Measurements from ENCODE around the gene HLA-F.
A peak's percentile ranks its signal among the peaks of the same experiment; 100 is the strongest.

Gene HLA-F

DNA sequence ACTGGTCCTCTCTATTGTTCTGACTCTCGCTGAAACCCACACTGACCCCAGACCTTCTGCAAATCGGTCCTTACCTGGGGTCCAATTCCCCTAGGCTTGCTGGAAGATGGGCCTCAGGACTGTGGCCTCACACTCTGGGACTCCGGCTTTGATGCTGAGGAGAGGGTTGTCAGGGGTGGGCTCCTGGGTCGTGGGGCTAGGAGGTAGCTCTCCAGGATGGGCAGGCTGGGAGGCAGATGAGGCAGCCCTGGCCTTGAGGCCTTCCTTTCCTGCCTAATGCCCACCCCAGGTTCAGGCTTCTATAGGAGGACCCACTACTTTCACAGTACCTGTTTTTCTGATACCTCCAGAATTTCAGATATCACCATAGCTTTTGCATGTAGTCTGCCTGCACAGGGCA lies 21.4 kb downstream of the HLA-F start:
- no peak for DNase-seq

DNA sequence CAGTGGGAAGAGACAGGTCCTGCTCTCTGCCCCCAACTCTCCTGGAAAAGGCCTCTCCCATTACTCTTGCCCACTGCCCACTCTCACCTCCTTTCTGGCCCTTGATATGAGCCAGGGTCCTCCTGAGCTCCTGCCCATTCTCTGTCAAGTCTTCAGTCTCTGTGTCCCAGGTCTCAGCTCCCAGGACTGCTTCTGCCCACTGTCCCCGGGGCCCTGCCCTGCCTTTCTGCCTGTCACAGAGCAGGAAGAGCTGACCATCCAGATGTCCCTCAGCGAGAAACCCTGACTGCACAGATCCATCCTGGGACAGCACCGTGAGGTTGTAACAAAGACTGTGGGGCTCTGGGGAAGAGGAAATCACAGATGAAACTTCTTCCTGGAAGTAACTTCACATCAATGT lies 22.2 kb downstream of the HLA-F start:
- no peak for DNase-seq

DNA sequence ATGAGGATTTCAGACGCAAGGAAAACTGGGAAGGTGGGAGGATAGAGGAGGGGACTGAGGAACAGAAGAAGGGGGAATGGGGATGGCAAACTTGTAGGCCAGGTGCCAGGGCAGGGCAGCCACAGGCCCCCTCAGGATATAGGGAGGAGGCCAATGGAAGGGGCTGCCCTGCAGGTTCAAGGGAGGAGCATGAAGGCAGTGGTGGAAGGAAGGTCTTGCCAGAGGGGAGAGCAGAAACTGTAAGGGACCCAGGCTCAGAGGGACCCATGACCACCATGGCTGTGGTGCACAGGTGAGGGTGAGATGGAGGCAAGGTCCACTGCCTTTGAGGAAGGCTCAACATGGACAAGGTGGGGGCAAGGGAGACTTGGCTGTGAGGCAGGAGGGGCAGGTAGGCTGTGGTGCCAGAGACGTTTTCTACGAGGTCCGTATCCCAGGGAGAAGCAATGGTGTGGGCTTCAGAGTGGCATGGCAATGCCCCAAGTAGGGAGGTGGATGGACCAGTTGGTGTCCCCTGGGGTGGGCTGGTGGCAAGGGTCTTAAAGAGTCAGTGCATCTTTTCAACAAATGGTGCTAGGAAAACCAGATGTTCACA lies 22.7 kb downstream of the HLA-F start:
- no peak for DNase-seq

DNA sequence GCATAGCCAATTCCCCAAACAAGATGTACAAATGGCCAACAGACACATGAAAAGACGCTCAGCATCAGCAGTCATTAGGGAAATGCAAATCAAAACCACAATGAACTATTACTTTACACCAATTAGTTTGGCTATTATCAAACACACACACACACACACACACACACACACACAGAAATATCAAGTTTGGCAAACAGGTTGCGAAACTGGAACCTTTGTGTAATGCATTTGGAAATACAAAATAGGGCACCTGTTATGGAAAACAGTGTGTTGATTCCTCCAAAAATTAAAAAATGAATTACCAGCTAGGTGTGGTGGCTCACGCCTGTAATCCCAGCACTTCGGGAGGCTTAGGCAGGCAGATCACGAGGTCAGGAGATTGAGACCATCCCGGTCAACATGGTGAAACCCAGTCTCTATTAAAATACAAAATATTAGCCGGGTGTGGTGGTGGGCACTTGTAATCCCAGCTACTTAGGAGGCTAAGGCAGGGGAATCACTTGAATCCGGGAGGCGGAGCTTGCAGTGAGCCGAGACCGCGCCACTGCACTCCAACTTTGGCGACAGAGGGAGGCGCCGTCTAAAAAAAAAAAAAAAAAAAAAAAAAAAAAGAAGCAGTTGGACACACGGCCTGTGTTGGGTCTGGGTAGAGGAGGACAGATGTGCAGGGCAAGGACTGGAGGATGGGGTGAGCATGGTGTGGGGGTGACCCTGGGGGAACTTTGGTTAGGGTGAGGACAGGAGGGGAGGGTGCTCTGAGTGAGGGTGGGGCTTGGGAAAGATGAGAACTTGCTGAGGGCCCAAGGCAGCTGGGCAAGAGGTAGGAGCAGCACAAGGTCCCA lies 23.8 kb downstream of the HLA-F start:
- DNase-seq: no peak

DNA sequence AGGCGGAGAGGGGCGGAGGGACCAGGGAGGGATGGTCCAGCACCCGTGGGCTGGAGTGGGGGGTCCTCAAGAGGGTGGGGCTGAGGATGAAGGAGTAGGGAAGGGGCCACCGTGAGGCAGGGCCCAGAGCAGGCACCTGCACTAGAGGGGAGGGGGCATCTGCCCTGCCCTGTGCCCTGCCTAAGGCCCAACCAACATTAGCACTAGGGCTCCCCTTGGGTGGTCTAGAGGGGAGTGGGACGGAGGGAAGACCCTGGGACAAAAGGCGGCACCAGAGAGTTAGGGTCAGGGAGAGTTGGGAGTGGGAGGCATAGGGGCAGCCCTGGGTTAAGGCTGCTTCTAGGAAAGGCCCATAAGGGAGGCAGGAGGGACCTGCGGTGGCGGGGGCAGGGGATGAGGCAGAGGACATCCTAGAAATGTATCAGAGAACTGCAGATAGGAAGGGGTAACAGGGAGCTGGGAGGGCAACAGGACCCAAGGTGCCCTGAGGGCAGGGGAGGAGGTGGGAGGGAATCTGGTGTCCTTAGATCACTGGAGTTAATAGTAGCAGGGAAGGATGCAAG lies 24.5 kb downstream of the HLA-F start:
- no peak for DNase-seq

DNA sequence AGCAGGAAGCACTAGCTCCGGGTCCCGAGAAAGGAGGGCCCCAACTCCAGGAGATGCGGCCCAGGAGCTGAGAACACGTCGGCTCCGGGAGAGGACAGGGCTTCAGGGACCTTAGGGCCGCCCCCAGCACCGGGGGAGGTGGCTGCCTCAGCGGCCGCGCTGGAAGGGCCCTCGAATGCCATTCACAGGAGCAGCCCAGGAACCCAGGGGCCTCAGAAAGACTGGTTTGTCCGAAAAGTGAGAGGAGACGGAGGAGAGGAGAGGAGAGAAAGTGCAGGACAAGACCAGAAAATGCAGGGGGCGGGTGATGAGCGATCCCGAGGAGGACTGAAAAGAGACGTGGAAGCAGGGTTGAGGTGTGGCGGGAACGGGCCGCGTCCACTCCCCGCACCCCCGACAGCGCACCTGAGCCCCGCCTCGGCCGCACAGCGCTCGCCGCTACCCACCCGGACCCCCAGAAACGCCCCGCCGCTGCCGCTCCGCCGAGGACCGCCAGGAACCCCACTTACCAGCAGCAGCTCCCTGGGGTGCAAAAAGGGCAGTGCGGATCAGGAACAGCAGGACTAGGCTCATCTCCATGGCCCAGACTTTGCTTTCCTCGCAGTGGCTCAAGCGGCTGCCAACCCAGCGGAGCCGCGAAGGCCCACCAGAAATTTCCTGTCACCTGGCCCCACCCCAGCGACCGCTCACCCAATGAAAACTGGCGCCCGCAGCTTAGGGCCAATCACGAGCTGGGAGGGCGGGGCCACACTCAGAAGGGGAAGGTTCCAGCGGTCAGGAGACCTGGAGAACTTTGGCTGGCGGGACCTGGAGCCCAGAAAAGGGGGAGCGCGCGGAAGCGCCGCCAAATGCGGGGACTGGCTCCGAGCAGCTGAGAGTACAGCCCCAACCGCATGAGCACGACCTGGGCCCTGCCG lies 25.4 kb downstream of the HLA-F start:
- DNase-seq: peak; percentile 90

DNA sequence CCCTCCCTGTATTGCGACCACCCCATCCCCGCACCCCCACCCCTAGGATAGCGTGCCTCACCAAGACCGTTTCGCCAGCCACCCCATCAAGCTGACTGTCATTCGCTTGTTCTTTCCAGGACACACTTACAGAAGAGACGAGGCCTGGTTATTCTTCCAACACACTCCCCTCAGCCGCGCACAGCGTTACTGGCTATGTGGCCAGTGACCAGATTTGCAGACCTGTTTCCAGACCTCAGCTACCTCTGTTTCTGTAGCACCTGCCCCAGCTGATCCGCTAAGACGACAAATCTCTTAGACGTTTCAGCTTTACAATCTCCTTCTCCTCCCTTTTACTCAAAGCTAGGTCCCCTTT lies 26.1 kb downstream of the HLA-F start:
- DNase-seq: peak; percentile 45

DNA sequence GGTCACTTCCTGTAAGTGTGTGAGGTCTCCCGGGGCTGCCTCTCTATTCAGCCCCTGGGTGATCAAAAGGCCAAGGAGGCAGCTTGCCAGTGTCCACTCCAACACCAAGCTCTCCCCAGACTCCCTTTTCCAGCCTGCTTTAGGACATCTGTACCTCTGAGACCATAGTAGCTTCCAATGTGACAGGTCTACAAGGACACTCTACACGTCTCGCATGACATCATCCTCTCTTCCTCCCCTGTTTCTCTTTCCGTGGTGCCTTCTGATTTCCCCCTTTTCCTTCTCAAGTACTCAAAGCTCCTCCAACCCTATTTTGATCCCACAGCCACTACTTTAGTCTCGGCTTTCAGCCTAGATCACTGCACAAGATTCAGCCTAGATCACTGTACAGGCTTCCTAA lies 26.4 kb downstream of the HLA-F start:
- DNase-seq: no peak

DNA sequence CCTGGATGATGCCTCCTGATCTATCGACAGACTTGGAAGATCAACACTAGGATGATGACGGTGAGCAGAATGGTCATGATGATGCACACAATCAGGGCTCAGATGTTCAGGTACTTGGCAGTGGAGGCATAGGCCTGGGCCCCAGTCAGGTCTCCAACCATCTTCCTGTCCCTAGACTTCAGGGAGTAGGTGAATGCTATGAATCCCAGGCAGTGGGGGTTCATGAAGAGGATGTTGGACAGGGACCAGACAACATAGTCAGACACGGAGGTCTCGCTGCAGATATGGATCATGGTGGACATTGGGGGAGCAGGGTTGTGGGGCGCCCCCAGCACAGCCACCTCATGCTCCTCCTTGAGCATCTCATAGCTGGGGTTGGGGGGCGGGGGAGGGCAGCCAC lies 27.5 kb downstream of the HLA-F start:
- DNase-seq: no peak

DNA sequence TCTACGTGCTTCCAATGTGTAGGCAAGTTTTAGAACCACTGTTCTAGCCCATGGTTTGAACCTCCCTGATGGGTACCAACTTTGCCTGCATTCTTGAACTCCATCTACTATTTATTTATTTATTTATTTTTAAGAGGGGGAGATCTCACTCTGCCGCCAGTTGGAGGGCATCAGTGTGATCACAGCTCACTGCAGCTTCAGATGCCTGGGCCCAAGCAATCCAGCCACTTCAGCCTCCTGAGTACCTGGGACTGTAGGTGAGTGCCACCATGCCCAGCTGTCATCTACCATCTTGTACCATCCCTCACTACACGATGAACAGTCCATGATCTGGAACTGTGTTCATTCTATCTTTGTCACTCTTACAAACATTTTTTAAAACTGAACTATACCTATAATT lies 28.2 kb downstream of the HLA-F start:
- DNase-seq: no peak

DNA sequence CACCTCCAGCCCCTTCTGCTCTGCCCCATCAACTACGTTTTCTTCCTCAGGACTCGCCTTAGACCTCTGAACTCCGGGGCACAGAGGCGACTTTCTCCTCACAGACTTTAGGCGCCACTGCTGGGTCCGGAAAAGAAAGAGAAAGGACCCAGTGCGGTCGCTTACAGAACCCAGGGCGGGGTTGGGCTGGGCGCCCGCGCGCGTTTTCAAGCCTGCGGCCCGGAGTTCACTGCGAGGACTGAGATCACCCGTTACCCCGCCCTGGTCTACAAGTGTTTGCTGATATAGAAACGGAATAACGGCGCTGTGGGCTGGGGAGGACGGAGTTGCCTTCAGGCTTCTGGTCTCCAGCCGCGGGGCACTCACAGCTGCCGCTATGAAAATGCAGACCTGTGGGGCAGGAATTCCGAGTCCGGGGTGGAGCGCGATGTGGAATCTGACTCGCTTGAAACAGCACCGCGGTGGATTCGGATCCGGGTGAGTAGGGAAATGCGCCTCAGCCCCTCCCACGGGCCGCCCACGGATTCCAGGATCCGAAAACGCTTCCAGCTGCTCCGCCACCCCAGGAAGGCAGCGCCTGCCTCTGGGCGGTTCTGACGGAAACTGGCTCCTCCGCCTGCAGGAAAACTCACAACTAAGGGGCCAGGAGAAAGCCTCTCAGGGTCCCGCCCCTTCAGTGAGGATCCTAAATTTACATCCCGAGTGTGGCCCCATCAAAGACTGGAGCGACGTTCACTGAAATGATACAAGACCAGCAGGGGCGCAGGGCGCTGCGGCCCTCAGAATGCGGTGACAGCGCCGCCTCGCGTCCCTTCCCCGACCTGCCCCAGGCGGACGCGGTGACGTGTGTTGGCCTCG lies 29.4 kb downstream of the HLA-F start:
- DNase-seq: peak; percentile 94

DNA sequence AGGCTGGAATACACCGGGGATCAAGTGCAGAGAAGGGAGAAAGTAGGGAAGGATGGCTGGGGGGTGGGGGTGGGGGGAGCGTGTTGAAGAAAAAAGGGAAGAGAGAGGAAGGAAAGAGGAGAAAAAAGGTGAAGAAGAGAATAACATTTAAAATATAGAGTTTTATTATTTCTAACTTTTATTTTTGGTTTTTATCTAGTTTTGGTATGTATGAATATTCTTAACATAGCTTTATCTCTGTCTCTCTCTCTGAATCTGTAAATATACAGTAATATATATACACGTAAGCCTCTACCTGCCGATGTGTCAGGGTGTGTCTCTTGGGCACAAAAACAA lies 30.0 kb downstream of the HLA-F start:
- no peak for DNase-seq

DNA sequence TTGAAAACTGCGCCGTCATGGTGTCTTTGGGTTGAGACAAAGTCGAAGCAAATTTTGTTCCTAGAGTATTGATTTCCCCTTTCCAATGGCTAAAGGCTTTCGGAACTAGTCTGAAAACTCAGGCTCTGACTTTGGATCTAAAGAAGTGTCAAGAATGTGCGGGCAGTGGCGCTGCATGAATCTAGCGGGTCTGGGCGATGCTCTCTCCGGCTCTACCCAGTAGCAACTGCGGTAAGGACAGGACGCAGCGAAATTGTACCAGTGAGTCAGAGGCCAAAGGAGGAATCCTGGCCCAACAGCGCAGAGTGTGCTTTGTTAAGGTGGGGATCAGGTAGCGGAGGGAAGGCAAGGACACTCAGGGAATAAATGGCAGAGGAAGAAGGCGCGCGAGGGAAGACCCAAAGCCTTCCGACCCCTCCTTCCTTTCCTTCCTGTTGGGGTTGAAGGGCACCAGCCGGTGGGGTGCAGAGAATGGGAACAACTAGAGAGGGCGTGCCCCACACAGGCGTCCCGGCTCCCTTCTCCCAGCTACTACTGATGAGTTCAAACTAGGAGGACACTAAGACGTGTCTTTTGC lies 32.1 kb downstream of the HLA-F start:
- DNase-seq: no peak

DNA sequence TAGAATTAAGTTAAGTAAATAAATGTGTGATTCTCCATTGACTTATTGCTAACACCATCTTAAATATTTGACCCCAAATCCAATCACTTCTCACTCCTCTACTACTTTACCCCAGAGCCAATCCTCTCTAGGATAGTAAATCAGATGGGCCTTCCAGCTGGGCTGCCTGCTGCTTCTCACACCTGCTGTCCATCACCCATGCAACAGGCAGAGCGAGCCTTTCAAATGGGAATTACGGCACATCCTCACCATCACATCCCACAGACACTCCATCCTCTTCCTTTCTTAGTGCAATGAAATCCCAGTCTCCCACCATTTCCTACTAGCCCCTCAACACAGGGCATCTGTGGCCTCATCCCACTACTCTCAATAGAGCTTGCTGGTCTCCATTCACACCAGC lies 34.0 kb downstream of the HLA-F start:
- no peak for DNase-seq

DNA sequence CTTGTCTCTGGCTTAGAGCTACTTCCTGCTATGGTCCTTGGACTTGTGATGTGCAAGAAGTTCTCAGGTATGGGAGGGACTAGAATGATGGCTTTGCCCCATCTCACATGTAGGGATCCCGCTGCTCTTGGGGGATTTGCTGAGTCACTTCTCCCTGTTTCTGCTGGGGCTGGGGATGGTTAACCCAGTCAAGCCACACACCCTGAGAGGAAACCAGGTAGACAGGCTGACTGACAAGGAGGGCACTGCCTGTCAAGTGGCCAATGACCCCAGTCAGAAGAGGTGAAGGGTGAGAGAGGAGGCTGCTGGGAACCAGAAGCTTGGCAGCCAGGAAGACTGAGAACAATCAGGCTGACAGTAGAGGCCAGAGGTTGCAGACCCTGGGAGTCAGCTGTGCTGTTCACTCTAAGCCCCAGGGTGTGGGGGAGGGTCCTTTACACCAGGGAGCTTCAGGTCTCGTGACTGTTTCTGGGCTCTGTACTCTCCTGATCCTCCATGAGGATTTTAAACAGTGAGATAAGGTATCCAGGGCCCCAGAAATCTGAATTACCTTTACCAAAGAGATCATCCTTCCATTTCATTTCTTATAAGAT lies 34.6 kb downstream of the HLA-F start:
- no peak for DNase-seq

DNA sequence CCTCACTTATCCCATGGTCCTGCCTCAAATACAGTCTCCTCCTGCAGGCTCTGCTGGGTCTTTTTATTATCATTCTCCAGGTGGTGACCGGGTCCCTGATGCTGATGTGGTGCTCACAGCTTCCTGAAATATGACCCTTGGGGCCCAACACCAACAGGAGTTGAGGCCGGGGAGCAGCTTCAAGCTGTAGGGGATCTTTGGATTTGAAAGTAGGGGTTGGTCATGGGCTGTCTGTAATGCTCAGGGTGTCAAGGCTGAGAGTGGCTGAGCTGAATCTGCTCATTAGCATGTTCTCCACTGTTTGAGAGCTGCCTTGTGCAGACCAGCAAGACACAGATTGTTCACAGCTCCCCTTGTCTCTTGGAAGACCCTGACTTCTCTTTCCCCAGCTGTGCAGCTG lies 35.5 kb downstream of the HLA-F start:
- DNase-seq: no peak

DNA sequence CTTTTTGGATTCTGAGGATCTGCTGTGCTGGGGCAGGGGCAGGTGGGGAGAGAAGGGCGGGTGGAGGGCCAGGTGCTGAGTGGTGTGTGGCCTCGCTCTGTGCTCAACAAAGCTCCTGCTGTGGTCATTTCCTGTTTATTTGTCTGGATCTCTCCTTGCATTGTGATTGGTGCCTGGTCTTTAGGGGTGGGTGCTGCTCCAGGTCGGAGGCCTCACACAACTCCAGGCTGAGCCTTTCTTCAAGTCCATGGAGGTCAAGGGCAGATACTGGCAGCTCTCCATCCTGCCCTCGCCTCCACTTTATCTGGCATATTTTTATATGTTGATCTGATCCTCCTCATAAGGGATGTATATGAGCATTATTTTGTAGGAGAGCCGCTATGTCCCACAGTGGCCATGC lies 36.2 kb downstream of the HLA-F start:
- DNase-seq: no peak

DNA sequence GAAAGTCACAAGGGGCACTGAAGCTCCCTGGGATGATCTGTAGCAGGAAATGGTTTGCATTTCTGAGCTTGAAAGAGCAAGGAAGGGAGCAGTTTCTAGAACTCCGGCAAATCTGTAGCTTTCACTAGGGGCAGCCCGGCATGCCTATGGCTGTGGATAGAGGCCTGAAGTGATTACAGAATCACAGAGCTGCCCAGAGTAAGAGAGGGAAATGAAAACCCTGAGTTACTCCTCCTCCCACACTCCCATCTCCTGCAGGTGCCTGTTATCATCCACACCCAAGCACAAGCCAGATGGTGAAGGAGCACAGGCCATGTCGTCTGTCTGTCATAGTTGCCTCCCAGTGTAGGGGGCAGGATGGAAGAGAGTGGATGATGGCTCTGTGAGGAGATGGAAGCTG lies 37.1 kb downstream of the HLA-F start:
- DNase-seq: no peak

DNA sequence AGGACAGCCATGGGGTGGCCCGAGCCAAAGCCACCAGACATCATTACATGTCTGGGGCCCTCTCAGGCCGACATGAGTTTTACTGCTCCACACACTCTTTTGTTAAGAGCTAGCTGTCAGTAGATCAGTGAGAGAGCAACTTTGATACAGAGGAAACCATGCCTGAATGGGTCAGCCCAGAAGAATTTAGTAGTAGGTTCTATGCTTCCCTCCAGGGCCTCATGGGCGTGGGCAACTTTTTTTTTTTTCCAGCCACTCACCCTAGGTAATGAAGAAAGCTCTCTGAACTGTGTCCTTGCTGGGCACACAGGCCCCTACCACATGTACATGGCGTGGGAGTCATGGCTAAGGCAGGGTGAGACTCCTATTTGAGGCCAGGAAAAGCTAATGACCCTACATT lies 38.8 kb downstream of the HLA-F start:
- DNase-seq: no peak

DNA sequence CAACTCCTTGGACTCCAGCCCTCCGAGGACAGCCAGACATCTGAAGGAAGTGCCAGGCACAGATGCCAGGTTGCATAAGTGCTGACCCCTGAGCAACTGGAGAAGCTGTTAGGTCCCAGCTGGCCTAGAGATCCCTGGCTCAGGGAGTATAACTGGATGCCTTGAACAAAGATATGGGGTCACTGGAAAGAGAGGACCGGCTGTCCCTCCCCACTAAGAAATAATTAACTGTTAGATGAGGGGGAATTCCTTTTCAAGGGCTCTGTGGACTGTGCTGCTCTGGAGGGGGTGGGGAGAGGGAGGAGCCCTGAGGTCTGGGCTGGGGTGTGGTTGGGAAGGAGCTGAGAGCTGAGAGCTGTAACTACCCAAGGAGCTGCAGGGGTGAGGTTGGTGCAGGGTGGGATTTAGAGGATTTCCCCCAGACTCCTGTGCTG lies 39.6 kb downstream of the HLA-F start:
- DNase-seq: no peak

DNA sequence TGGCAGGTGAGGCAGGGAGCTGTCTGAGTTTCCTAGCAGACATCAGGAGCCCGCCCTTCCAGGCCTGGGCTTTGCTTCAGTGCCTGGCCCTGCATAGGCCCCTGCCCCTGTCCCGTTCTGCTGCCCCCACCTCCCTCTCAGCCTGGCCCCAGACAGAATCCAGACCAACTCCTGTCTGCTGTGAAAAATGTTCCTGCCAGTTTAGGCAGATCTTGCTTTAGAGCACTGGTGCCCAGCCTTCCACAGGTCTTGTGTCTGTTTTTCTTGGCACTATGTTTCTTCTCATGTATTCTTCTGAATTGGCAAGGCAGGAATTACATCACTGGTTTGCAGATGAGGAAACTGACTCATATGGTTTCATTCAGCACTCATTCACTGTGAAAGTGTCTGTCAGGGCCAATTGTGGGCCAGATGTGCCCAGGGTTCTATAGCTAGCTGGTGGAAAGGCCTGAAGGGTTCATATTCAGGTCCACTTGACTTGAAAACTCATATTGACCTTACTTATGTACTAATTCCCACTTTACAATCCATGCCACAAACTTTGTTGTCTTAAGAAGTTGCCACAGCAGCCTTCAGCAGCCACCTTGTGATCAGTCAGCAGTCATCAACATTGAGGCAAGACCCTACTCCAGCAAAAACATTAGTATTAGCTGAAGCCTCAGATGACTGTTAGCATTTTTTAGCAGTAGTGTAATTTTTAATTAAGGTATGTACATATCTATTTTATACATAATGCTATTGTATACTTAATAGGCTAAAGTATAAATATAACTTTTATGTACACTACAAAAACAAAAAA lies 40.5 kb downstream of the HLA-F start:
- no peak for DNase-seq

Data from eye (tissue), 1 donor.